ENCODE data around the gene ANKRD11.
"Not testable (repeated sequence)": the region's sequence is repeated elsewhere in the genome, so short reads cannot be mapped to it uniquely, and the experiment has no call there.

The ANKRD11 gene

DNA sequence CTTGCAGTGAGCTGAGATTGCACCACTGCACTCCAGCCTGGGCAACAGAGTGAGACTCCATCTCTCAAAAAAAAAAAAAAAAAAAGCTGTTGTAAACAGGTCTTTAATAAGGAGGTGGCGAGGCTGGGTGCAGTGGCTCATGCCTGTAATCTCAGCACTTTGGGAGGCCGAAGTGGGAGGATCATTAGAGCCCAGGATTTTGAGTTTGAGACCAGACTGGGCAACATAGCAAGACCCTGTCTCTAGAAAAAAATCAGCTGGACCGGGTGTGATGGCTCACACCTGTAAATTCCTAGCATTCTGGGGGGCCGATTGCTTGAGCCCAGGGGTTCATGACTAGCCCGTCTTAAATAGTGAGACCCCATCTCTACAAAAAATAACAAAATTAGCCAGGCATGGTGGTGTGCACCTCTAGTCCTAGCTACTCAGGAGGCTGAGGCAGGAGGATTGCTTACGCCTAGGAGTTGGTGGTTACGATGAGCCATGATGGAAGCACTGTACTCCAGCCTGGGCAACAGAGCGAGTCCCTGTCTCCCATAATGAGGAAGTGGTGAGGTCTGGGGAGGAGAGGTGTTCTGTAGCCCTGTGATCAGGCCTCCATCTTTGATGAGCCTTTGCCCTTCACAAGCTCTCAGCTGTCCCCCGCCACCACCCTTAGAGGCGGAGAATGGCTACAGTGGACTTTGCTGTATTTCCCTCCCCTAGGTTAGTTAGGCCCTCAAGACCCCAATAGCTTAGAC is 236.6 kb downstream of the ANKRD11 start:
- no peak for DNase-seq (ENCODE audit: insufficient read length, low spot score)
- no peak for FAIRE-seq
- no peak for TF ChIP-seq POU2F2 (IDR thresholded peaks at IDR 0.05; ENCODE audit: low read depth, low read length)
- peak; percentile 34; the same call in 1 of the 2 replicates for TF ChIP-seq SPI1 (IDR thresholded peaks at IDR 0.05; ENCODE audit: low read depth, low read length)
- TF ChIP-seq POLR2A (IDR thresholded peaks at IDR 0.05; ENCODE audit: low read depth, low read length) = no peak

DNA sequence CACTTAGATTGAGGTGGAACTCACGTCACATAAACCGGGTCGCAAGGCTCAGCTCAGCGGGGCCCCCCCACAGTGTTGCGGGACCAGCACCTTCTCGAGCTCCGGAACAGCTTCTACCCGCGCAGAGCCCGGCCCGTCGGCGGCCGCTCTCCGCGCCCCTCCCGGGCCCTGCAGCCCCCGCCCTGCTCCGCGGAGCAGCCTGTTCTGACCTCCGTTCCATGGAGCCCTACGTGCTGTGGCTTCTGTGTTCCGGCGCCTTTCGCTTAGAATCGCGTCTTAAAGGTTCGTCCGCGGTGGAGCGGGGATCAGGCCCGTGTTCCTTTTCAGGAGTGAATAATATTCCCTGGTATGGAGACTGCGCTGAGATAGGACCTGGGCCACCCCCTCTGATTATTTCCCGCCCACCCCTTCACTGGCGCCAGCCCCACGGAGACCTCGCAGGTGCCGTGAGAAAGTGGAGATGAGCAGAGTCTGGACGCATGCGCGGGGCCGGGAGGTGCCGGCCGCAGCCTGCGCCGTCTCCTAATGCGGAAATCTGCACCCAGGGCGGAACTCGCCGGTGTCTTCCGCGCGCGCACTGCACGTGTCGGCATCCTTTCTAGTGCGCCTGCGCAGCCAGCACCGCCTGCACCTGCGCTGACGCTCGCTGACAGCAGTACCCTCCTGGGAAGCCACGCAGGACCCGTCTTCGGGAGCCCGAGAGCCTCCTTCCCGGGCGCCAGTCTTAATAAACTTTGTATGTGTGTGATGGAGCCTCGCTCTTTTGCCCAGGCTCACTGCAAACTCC is 242.0 kb downstream of the ANKRD11 start:
- TF ChIP-seq POLR2A (IDR thresholded peaks at IDR 0.05; ENCODE audit: low read depth, low read length) (no peak), POLR2AphosphoS5 (IDR thresholded peaks at IDR 0.05; ENCODE audit: low read depth, low read length) (no peak), SPI1 (IDR thresholded peaks at IDR 0.05; ENCODE audit: low read depth, low read length) (no peak), POU2F2 (IDR thresholded peaks at IDR 0.05; ENCODE audit: low read depth, low read length) (no peak), PAX5 (IDR thresholded peaks at IDR 0.05; ENCODE audit: insufficient read depth, low read length, severe bottlenecking) (no peak)
- FAIRE-seq (no peak), DNase-seq (ENCODE audit: insufficient read length, low spot score) (no peak)

DNA sequence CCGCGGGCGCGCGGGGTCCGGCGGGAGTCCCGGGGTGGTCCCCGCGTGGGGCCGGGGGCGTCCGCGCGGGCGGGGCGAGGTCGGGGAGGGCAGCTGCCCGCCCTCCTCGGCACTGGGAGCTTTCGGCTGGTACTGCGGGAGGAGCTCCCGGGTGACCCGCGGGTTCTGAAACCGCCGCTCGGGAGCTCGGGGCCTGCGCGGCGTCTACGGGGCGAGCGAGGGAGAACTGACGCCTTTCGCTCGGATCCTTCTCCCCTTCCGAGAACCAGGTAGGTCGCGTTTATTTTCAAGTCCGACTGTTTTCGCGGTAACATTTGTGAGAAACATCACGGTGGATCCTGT is 242.7 kb downstream of the ANKRD11 start:
- FAIRE-seq = peak; percentile 50
- not testable (repeated sequence) for DNase-seq (ENCODE audit: insufficient read length, low spot score)

DNA sequence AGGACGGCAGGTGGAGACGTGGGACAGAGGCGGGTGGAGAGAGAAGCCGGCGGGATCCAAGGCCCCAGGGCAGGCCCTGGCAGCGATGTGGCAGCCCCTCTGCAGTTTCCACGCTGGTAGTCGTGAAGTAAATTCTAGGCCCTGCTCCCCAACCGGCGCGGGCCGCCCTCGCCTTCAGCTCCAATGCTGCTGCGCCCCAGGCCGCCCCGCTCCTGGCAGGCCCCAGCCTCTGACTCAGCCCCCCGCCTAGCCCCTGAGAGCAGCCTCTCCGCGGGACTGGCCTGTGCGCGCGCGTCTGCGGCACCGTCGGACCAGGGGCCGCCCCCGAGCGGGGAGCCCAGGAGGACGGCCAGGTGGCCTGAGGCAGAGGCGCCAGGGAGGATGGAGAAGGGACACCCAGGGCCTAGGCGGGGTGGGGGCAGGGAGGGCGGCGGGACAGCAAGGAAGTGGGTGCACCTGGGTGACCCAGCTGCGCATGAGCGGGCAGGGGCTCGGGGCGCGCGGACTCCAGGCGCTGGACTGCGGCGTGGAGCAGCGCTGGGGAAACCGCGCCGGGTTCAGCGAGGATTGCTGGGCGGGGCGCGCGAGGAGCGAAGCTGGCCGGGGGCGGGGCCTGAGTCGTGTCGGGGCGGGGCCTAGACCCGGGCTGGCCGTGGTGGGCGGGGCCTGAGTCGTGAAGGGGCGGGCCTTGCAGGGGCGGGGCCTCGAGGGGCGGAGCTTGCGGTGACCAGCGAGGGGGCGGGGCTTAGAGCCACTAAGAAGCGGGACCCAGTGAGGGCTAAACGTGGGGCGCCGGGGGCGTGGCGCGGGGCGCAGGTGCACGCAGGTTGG is 243.2 kb downstream of the ANKRD11 start:
- peak; percentile 68 for FAIRE-seq
- TF ChIP-seq TAF1 (IDR thresholded peaks at IDR 0.05; ENCODE audit: low read depth, low read length) = no peak
- TF ChIP-seq POLR2A (IDR thresholded peaks at IDR 0.05; ENCODE audit: low read depth, low read length) = no peak
- TF ChIP-seq SPI1 (IDR thresholded peaks at IDR 0.05; ENCODE audit: low read depth, low read length) = no peak

DNA sequence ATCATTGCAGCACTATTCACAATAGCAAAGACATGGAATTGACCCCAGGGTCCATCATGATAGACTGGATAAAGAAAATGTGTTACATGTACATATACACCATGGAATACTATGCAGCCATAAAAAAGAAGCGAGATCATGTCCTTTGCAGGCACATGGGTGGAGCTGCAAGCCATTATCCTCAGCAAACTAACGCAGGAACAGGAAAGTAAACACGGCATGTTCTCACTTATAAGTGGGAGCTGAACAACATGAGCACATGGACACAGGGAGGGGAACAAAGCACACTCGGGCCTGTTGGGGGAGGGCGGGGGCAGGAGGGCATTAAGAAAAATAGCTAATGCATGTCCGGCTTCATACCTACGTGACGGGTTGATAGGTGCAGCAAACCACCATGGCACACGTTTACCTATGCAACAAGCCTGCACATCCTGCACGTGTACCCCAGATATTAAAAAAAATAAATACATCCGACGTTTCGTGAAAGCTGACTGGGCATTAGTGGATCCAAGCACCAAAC is 243.9 kb downstream of the ANKRD11 start:
- FAIRE-seq (peak; percentile 63), DNase-seq (ENCODE audit: insufficient read length, low spot score) (no peak)
- TF ChIP-seq POU2F2 (IDR thresholded peaks at IDR 0.05; ENCODE audit: low read depth, low read length) = no peak
- TF ChIP-seq POLR2AphosphoS5 (IDR thresholded peaks at IDR 0.05; ENCODE audit: low read depth, low read length) = no peak
- TF ChIP-seq PAX5 (IDR thresholded peaks at IDR 0.05; ENCODE audit: insufficient read depth, low read length, severe bottlenecking) = no peak
- TF ChIP-seq SPI1 (IDR thresholded peaks at IDR 0.05; ENCODE audit: low read depth, low read length) = no peak
- TF ChIP-seq POLR2A (IDR thresholded peaks at IDR 0.05; ENCODE audit: low read depth, low read length) = no peak
- no peak for TF ChIP-seq TAF1 (IDR thresholded peaks at IDR 0.05; ENCODE audit: low read depth, low read length)

More for the DNA sequence above, 243.2 kb downstream of the ANKRD11 start:
- DNase-seq (ENCODE audit: insufficient read length, low spot score) = peak; percentile 92

DNA sequence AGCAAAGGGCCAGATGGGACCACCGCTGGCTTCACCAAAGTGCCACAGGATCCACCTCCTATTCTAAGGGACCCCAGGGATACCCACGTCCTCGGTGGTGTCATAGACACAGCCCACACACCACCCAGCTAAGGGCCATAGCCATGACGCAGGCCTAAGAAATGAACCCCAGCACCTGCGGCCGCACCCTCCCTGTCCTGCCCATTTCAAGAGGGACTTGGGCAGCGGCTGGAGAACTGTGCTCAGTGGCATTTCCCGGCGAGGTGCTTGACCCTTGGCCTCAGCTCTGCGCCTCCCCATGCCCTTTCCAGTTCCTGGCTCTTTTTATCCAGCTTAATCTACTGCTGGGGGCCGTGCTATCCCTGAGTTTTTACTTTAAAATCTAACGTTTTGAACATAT is 245.6 kb downstream of the ANKRD11 start:
- no peak for FAIRE-seq
- no peak for TF ChIP-seq POLR2AphosphoS5 (IDR thresholded peaks at IDR 0.05; ENCODE audit: low read depth, low read length)
- no peak for DNase-seq (ENCODE audit: insufficient read length, low spot score)

DNA sequence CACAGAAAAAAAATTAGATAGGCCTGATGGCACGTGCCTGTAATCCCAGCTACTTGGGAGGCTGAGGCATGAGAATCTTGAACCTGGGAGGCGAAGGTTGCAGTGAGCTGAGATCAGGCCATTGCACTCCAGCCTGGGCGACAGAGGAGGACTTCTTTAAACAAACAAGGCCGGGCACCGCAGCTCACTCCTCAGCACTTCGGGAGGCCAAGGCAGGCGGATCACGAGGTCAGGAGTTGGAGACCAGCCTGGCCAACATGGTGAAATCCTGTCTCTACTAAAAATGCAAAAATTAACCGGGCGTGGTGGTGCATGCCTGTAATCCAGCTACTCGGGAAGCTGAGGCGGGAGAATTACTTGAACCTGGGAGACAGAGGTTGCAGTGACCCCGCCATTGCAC is 246.1 kb downstream of the ANKRD11 start:
- FAIRE-seq = not testable (repeated sequence)

DNA sequence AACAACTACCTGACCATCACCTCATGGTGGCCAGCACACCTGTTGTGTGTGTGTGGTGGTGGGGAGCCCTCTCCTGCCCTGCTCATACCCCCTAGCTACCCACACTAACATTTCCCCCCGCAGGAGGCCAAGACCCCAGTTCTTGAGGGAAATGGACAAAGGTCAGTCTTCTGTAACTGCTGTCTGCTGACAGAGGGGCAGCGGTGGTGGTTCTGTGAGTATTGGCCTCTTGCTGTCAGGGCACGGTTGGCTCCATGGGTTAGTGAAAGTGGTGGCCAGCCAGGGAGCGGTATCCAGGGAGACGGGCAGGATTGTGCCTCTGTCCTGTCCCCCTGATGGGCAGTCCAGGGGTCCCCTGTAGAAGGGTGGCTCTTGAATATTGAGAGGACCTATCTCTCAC is 246.7 kb downstream of the ANKRD11 start:
- FAIRE-seq (no peak), DNase-seq (ENCODE audit: insufficient read length, low spot score) (no peak)
- no peak for TF ChIP-seq POLR2AphosphoS5 (IDR thresholded peaks at IDR 0.05; ENCODE audit: low read depth, low read length)
- TF ChIP-seq PAX5 (IDR thresholded peaks at IDR 0.05; ENCODE audit: insufficient read depth, low read length, severe bottlenecking) = no peak

More for the DNA sequence above, 246.1 kb downstream of the ANKRD11 start:
- DNase-seq (ENCODE audit: insufficient read length, low spot score) = not testable (repeated sequence)

DNA sequence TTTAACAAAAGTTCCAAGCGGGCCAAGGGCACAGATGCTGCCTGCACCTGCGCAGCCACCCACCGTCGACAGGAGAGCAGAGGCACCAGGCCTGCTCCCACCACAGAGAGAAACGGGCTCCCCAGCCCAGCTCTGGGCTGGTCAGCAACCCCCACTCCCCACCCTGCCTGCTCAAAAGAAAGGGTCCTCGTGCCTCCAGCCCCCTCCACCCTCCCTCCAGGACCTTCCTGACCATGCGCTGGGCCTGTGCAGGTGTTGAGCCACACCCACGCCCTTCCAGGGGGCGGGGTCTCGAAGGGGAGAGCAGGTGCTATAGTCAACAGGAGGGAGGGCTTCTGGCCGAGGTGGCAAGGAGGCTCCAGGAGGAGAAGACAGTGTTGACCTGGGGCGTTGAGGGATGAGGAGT is 247.6 kb downstream of the ANKRD11 start:
- FAIRE-seq = no peak
- TF ChIP-seq POLR2A (IDR thresholded peaks at IDR 0.05; ENCODE audit: low read depth, low read length) (no peak), POU2F2 (IDR thresholded peaks at IDR 0.05; ENCODE audit: low read depth, low read length) (no peak), POLR2AphosphoS5 (IDR thresholded peaks at IDR 0.05; ENCODE audit: low read depth, low read length) (no peak), TAF1 (IDR thresholded peaks at IDR 0.05; ENCODE audit: low read depth, low read length) (no peak), PAX5 (IDR thresholded peaks at IDR 0.05; ENCODE audit: insufficient read depth, low read length, severe bottlenecking) (no peak), SPI1 (IDR thresholded peaks at IDR 0.05; ENCODE audit: low read depth, low read length) (no peak)
- DNase-seq (ENCODE audit: insufficient read length, low spot score) = no peak

DNA sequence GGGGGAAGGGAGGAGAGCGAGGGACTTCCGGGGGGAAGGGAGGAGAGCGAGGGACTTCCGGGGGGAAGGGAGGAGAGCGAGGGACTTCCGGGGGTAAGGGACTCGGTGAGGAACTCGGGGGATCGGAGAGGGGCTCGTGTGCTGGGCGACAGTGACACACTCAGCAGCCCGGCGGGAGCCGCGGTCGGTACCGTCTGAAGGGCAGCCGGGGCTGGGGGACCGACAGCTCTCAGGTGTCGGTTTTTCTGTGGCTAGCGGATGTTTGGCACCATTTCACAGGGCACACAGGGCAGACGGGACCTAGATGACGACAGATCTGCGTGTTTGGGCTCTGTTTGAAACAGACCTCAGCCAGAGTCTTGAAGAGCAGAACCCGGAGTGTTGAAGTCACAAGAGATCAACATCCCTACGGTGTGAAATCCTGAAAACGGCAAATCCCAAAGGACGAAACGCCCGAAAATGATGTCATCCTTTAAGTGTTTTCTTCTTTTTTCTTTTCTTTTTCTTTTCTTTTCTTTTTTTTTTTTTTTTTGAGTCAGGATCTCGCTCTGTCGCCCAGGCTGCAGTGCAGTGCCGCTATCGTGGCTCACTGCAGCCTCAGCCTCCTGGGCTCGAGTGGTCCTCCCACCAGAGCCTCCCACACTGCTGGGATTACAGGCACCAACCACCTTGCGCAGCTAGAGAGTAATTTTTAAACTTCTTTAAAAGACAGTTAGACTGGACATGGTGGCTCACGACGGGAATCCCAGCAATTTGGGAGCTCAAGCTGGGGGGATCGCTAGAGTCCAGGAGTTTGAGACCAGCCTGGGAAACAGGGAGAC is 249.0 kb downstream of the ANKRD11 start:
- TF ChIP-seq SPI1 (IDR thresholded peaks at IDR 0.05; ENCODE audit: low read depth, low read length) (peak; percentile 29; the same call in 1 of the 2 replicates), POLR2A (IDR thresholded peaks at IDR 0.05; ENCODE audit: low read depth, low read length) (peak; percentile 96), POLR2AphosphoS5 (IDR thresholded peaks at IDR 0.05; ENCODE audit: low read depth, low read length) (peak; percentile 96), TAF1 (IDR thresholded peaks at IDR 0.05; ENCODE audit: low read depth, low read length) (peak; percentile 89), PAX5 (IDR thresholded peaks at IDR 0.05; ENCODE audit: insufficient read depth, low read length, severe bottlenecking) (no peak), POU2F2 (IDR thresholded peaks at IDR 0.05; ENCODE audit: low read depth, low read length) (peak; percentile 55; the same call in 1 of the 2 replicates)
- FAIRE-seq (peak; percentile 16), DNase-seq (ENCODE audit: insufficient read length, low spot score) (peak; percentile 81)
